Activated CD8-positive, alpha-beta memory T cell treated with anti-CD3 and anti-CD28 coated beads, Interleukin-2, amount 50 U/mL, for 24 hours (primary cell): ENCODE measurements around the gene DYNC1LI1.

Experiments
- DNase-seq: peaks from one replicate; pipeline ENCODE4 v3.0.0-alpha.2; 2020; ENCODE audit errors: extremely low read depth

DYNC1LI1 gene

DNA sequence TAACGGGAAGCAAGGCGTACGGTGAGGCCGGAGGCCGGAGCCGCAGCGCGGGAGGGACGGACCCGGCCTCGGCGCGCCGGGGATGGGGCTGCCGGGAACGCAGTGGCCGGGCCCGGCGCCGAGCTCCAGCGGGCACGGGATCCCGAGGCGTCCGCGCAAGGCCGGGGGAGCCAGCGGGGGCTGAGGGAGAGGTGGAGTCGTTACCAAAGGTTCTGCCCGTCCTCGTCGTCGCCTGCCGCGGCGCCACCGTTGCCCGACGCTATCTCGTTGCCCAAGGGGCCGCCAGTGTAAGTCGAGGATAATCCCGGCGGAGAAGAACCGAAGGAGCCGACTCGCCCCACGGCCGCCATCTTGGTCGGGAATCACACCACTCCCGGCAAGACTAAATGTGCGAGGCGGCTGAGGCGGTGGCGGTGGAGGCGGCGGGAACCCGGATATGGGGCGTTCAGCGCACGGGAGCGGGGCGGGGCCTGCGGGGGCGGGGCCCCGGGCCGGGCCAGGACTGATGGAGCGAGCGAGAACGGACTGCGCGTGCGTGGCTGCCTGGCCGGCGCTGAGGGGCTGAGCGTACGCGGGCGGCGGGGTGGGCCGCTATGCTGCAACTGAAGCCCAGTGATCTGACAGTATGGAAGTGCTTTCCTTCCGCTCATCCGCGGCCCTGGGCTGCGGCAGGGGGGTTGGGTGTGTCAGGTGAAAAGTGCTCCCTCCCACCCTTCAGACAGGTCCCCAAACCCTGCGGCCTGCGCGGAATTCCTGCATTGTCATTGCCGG, at the start of gene DYNC1LI1:
TSS of gene DYNC1LI1 (minus strand) at position 438 of the 771 bp plus-strand sequence. CDS start at position 350, 88 bp downstream.
- DNase-seq = peak; percentile 80

DNA sequence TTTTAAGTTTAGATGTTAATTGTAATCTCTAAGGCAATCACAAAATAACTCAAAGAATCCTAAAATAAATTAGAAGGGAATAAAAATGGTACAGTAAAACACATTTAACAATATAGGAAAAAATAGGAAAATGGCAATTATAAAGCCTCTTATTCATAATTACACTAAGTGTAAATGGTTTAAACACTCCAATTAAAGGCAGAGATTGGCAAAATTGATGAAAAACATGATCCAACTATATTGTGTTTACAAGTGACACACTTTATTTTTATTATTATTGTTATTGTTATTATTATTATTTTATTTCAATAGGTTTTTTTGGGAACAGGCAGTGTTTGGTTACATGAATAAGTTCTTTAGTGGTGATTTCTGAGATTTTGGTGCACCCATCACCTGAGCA, 48.7 kb upstream of the DYNC1LI1 start:
- no peak for DNase-seq

DNA sequence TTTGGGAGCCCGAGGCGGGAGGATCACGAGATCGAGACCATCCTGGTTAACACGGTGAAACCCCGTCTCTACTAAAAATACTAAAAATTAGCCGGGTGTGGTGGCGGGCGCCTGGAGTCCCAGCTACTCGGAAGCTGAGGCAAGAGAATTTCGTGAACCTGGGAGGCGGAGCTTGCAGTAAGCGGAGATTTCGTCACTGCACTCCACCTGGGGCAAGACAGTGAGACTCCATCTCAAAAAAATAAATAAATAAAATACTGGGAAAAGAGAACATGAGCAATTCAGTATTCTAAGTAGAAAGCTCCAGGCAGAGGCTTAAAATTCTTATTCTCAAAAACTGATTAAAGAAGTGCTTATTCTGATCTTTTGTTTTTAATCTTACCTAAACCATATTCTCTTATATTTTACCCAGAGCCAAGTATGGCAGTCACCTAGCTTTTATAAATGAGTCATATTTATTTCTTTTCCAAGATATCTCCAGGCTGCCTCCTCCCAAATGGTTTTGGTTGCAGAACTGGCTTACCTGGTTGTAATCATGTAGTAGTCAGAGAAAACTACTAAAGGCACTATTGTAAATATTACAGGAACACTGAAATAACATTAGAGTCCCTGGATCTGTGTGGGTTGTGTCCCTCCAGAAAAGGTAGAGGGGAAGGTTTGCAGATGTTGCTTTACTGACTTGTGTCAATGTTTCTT, 45.8 kb upstream of the DYNC1LI1 start:
- no peak for DNase-seq

DNA sequence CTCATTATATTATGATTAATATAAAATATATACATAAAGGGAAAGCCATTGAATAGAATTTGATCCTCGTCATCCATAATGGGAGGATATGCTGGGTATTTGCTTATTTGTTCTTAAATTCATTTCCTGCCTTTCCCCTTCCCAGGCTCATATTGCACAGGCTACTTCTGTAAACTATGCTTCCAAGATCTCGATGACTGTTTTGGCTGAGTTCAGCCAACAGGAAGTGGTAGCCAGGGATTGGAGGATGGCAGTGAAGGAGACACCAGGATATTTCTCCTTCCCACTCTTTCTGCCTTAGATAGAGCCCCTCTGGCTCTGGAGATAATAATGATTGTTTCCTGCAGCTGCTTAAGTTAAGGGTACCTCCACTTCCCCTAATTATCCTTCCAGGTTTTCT, 44.3 kb upstream of the DYNC1LI1 start:
- DNase-seq = no peak

DNA sequence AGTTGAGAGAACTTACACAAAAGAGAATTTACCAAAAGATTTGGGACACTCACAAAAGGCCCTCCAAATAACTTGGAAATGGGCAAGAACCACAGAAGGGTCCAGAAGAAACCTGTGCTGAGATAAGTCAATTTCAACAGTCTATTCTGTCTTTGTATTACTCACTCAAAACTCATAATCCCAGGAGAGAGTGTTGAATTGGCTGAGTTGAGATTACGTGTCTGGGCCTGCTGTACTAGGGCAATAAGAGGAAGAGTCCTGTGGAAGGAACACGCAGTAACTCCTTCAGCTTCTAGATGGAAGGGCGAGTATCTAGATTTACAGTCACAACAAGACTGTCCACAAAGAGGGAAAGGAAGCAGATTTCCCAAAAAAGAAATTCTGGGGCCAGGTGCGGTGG, 42.5 kb upstream of the DYNC1LI1 start:
- no peak for DNase-seq

DNA sequence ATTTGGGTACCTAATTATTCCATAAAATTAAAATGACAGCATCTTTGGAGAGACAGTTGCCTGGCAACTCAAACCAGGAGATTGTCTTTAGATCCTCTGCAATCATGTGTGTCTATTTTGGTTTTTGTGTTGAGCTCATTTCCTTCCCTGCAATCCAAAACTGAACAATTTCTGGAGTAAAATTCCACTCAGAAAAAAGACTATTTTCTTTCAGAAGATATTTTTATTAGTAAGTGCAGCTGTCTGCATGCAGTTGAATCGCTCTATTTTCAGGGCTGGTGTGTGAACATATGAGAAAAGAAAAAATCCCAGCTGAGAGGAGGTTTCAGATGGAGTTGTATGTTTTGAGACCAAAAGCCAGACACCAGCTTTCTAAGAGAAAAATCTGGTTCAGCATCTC, 41.9 kb upstream of the DYNC1LI1 start:
- DNase-seq = no peak

DNA sequence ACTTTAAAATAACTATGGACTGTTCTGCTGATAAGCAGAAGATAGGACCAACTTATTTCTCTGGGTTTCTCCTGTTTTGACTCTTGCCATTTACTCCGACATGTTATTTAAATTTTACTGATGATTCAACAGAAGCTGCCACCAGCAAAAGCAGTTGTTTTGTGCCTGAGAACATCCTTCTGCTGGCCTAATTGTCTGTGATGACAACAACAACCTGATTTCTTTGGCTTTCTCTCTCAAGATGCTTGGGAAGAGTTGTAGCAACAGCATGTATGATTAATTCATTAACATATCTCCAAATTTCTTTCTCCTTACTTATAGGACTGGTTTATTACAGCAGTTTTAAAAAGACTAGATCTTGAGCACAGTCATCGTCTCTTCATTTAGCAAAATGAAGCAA, 36.9 kb upstream of the DYNC1LI1 start:
- DNase-seq = no peak

DNA sequence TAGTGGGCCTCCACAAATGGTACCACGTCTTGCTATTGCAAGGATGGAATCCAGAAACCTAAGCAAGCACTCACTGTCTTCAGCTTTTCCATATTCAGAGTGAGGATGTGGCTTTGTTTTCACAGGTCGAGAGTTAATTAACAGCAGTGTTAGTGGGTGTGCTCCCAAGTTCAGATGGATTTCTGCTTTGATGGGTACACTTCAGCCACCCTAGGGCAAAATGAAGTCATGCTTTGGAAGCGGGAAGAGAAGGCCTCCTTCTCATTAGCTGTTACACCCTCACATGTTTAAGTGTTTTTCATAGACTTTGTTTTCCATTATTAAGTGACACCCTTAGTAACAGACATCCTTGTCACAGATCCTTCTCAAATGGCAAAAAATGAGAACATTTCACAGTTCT, 36.3 kb upstream of the DYNC1LI1 start:
- no peak for DNase-seq

DNA sequence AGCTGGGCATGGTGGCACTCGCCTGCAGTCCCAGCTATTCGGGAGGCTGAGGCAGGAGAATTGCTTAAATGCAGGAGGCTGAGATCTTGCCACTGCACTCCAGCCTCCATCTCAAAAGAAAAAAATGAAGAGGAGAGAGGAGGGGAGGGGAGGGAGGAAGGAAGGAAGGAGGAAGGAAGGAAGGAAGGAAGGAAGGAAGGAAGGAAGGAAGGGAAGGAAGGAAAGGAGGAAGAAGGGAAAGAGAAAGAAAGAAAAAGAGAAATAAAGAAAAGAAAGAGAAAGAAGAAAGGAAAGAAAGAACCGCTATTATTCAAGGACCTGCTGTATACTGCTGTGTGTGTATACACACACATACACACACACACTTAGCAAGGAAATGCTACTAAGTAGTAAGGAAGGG, 35.6 kb upstream of the DYNC1LI1 start:
- DNase-seq = no peak

DNA sequence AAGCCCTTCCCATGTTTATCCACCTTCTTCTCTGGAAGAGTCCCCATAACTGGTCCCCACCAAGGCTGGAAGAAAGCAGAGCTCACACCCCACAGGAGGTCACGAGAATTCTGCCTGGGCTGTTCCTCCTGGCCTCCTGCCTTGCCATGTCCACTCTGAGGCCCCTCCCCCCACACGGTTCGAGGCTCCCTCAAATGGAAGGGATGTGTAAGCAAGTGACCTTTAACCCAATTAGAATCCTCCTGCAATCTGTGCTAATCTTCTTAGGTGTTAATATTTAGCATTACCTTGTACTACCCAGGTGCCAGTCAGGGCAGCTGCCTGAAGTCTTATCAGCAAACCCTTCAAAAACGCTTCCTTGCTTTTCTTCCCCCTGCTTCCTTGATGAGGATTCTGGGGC, 32.4 kb upstream of the DYNC1LI1 start:
- DNase-seq = no peak

DNA sequence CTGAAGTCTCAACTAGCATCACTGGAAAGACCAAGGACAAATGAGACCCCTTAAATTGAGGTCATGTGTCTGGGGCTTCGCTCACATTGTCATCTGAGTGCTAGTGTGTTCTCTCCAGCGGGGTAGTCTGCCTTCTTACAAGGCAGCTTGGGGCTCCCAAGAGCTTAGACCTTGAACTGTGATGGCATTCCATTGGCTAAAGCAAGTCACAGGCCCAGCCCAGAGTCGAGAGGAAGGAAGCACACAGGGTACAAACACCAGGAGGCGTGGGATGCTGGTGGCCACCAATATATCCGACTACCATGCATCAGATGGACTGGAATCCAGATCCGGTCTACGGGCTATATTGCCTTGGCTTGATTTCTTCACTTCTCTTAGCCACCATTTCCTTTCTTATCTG, 31.5 kb upstream of the DYNC1LI1 start:
- no peak for DNase-seq

DNA sequence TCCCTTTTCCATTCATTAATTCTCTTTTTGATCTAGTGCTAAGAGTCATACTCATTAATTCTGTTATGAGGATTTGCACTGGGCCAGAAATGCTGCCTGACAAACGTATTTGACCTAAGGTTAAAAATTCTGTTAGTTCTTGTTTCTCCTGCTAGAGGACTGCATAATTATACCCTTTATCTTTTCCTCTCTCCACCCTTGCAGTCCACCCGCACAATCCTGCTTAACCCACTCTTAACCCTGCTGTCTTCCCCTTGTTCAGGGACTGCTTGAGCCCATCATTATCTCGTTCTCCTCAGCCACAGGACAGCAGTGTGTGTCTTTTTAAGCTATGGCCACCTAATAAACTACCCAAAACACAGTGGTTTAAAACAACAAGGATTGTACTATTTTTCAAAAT, 31.1 kb upstream of the DYNC1LI1 start:
- DNase-seq = no peak

DNA sequence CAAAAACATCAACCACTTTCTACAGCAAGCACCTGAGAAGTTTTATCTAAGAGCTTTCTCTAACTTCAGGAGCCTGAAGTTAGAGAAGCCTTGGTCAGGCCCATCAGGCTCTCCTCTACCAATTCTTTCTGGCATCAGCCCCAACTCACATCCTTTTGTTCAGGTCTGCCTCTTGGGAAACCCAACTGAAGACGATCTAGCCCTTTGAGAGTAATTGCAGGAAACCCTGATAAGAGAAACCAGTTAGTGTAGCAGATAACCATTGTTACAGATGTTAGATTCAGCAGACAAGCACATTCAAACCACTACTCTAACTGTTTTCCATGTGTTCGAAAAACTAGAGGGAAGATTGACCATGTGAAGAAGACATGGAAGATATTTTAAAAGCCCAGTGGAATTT, 27.0 kb upstream of the DYNC1LI1 start:
- no peak for DNase-seq

DNA sequence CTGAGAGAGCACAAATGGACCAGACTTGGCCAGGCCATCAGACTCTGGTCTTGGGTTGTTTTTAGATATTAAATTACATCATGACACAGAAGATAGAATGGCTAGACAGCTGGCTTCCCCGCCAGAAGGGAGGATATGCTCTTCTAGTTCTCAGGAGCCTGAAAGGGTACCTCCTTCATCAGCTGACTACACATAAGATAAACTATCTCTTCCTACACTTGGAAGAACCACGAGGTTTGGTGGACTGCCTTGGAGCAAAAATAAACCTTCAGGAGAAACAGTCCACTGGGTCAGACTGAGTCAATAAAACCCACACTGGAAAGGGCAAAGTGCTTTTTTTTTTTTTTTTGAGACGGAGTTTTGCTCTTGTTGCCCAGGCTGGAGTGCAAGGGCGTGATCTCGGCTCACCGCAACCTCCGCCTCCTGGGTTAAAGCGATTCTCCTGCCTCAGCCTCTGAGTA, 26.3 kb upstream of the DYNC1LI1 start:
- no peak for DNase-seq

DNA sequence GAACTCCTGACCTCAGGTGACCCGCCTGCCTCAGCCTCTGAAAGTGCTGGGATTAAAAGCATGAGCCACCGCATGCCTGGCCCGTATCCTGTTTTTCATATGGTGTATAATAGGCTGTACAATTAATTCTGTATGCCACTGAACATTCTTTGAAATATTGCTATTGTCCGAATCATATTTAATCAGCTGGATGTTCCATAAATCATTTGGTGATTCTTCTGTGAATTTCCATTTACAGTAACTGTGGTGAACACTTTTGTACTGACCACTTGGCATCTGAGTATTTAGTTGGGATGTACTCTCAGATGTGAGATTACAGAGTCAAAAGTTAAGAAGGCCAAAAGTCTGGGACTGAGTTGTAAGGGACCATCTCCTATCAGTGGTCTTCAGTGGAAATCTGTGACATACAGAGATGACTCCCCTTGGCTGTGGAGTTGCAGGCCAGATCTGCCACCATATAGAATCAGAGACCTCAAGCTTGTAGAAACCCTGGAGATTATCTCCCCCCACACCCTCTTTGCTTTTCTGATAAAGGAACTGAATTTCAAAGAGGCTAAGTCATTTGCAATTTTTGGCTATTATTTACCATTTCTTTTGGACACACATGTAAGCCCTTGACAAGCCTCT, 25.7 kb upstream of the DYNC1LI1 start:
- DNase-seq = no peak

DNA sequence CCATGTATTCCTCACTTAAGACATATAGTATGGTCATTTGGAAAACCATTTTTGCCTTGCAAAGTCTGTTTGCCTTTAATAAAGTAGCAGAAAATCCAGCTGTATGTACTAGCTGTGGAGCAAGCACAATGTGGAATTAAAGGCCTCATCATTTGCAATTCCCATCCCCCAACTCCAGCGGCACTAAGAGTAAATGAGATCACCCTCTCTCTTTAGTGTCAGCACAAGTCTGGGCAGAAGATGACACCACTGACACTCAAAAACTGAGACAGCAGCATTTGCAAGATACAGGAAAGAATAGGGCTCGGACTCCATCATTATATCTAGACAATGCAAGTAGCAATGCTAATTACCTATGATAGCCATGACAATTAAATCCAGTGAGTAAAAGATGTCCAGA, 24.7 kb upstream of the DYNC1LI1 start:
- DNase-seq = no peak

DNA sequence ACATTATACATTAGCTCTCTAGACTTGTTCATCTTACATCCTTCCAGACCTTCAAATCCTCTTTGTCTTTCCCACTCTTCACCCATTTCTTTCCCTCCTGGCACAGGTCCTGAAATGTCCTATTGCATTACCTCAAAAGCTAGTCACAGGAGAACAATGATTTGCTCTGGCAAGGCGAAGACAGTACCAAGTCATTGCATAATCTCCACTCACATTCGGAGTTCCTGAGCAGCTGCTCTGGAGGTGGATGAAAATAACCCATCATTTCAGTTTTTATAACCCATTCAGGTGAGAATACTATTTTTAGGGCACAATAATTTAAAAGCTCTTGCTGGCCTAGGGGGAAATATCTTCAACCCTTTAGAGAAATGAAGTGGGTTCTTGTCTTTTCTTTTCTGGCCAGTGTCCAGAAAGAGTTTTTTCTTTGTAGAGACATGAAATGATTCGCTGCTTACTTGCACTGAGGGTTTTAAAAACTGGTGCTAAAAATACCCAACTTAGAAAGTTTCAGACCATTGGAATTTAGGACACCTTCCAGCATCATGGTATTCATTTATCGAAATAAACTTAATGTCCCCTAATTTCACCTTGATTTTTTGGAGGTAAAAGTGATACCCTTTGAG, 23.4 kb upstream of the DYNC1LI1 start:
- no peak for DNase-seq

DNA sequence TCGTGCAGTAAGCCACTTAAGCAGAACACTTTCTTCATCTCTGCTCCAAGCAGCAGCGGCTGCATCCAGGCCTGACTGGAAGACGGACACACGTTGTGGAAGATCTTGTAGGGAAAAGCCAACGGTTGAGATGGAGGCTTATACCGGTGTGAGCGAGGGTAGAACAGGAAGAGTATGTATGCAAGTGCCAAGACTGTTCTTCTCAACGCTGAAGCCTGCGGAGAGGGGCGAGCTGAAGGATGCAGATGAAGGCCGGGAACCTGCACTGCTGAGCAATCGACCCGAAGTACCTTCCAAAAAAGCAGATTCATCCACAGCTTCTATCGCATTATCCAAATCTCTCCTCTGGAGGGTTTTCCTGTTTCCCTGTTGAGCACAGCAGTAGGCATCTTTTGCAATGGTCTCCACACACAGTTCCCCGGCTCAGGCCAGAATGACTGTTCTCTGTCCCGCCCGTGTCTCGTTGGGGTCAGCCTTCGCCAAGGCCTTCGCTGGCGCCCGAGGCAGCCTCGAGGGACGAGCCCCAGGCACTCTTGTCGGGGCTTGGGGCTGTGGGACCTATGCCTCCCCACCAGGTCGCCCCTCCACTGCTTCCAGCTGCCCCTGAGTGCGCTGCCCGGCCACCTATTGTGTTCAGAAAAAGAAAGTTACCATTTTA, 22.2 kb upstream of the DYNC1LI1 start:
- no peak for DNase-seq

DNA sequence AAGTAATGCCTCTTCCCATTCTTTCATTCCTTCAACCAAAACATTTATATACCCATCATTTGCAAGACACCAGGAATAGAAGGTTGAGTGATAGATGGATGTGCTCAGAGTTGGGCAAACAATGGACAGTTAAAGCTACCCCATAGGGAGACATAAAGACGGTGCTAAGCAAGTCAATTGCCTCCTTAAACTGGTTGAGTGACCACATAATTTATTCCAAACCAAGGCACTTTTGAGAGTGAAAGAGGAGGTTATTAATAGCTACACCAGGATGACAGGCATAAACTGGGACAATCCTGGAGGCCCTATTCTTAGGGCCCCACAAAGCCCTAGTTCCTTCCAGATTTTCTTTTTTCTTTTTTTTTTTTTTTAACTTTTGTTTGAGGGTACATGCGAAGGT, 21.4 kb upstream of the DYNC1LI1 start:
- DNase-seq = no peak

DNA sequence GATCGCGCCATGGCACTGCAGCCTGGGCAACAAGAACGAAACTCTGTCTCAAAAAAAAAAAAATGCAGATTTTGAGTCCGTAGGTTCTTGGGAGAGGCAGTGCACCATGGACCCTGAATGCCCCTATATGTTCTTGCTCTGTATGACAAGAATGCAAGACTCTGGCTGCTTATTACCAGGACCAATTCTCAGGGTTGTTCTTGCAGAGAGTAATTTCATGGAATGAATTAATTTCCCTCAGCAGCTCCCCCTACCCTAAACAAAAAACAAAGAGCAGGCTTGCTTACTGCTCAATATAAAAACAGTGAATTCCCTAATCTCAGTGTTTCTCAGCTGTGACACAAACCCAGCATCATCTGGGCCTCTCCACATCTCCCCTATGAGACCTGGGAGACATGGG, 20.5 kb upstream of the DYNC1LI1 start:
- no peak for DNase-seq

DNA sequence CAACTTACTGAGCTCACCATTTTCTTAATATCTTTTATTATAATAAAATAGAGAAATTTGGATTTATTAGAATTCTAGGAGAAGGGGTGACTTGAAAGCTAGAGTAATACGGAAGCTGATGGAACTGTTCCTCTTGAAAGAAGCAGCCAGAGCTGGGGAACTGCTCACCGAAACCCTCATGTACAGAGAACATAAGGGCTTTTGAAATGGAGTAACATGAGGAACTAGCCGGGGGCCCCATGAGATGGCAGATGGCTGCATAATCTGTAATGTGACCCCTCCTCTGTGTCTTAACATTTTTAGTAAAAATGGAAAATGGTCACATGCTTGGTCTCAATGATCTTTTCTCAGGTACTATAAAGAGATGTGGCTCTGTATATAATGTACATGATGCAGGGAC, 15.7 kb upstream of the DYNC1LI1 start:
- no peak for DNase-seq

DNA sequence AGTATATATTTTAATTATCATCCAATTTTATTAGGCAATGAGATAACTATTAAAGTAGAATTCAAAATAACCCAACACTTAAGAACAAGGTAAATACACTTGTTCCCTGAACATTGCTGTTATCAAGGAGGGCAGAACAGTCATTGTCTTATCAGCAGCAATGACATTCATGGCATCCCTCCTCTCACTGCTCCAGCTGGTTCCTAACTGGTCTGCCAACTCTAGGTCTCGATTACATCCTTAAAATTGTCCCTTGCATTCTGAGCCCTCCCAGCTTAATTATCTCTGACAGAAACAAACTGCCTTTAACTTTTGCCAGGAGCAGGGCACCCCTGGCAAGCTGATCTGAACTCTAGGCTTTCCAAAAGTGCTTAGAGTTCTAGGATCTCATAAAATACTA, 14.0 kb upstream of the DYNC1LI1 start:
- no peak for DNase-seq
